GM18861 (cell line): ENCODE results near the gene CLIP4.
"Not testable (repeated sequence)": the region's sequence is repeated elsewhere in the genome, so short reads cannot be mapped to it uniquely, and the experiment has no call there.

Experiments used
- ATAC-seq: cut with Tn5 transposase; IDR thresholded peaks from one replicate; pipeline ENCODE4 v1.9.1; 2021; ENCODE audit not compliant: unreplicated experiment

CLIP4 gene

DNA sequence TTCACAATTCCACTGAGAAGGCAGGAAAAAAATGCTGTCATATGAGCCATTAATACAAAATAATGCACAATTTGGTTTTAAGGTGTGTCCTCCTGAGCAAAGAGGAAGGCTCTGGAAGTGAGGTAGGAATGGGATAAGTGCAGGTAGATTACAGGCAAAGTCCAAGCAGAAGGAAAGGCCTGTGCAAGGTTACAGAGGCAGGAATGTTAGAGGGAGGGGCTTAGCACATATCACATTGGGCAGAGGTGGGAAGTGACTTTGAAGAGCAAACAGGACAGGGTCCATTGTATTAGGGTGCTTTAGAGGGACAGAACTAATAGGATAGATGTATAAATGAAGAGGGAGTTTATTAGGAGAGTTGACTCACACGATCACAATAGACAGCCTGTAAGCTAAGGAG, 14.7 kb upstream of the CLIP4 start:
- ATAC-seq, result no peak

DNA sequence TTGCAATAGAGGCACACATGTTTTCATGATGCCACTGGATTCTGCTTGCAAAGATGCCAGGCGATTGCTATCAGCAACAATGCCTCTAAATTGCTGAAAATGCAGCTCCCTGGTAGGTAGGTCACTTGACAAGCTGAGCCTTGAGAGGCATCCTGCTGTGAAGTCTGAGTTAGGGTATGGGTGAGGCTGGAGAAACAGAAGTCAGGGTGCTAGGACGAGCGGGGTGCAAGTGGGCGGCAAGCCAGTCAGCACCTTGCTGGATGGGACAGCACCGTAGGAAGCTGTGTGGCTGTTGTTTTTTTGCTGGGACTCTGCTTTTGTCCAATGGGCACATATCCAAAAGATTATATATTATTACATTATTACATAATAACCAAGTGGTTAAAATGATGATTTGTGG, 10.5 kb upstream of the CLIP4 start:
- no peak for ATAC-seq

DNA sequence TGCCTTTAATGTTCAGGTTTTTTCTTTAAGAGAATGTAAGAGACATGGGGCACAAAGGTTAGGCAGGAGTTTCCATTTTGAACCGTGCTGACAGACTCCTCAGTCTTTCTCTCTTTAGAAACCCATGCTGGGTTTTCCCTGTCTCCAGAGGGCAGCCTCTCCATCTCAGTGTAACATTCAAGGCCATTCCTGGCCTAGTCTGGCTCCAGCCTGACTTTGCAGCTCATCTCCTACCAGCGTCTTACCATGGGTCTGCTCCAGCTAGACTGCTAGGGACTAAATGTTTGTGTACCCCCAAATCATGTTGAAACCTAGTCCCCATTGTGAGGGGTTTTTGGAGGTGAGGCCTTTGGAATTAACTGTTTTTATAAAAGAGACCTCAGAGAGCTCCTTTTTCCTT, 9.8 kb upstream of the CLIP4 start:
- ATAC-seq, result no peak

DNA sequence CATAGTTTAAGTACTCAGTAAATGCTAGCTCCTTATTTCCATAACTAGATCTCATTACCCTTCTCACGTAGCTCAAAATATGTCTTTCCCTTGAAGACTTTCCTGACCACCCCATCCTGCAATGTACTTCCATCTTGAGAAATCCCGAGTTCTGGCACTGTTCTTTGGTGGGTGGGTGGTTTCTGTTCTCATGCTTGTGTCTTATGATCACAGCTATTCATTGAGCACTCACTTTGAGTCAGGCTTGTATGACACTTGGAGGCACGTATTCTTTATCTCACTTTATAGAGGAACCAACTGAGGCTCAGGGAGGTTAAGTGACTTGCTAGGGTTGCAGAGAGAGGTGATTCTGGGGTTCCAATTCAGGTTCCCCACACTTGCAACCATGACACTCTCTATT, 9.0 kb upstream of the CLIP4 start:
- ATAC-seq, result no peak

DNA sequence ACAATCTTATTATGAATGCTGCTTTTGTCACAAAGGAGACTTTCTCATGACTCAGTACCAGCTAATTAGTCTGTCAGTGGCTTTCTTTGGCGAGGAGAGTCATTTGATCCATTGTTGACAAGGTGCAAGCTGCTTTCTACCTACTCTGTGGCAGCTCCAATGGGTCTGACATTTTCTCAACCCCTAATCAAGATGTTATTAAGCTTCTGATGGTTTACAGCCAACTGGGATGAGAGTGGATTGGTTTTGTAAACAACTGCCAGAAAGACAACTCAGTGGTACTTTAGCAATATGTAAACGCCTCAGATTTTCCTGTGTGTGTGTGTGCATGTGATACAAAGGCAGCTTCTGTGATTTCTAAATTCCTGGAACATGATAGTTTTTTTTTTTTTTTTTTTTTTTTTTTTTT, 8.2 kb upstream of the CLIP4 start:
- no peak for ATAC-seq

DNA sequence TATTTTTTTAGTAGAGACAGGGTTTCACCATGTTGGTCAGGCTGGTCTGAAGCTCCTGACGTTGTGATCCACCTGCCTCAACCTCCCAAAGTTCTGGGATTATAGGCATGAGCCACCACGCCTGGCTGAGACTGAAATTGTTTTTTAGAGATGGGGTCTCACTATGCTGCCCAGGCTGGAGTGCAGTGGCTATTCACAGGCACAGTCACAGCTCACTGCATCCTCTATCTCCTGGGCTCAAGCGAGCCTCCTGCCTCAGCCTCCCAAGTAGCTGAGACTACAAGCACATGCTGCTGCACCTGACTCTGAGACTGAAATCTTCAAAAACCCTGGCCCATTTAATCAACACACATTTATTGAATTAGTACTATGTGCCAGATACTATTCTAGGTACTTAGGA, 7.7 kb upstream of the CLIP4 start:
- ATAC-seq, result not testable (repeated sequence)

DNA sequence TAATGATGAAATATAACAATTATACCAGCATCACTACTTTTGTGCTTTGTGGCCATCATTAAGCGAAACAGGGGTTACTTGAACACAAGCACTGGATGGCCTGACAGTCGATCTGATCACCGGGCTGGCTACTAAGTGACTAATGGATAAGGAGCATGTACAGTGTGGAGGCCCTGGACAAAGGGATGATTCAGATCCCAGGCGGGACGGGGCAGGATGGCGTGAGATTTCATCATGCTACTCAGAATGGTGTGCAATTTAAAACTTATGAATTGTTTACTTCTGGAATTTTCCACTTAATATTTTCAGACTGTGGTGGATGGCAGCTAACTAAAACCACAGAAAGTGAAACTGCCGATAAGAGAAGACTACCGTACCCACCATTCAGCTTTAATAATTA, 7.0 kb upstream of the CLIP4 start:
- no peak for ATAC-seq

DNA sequence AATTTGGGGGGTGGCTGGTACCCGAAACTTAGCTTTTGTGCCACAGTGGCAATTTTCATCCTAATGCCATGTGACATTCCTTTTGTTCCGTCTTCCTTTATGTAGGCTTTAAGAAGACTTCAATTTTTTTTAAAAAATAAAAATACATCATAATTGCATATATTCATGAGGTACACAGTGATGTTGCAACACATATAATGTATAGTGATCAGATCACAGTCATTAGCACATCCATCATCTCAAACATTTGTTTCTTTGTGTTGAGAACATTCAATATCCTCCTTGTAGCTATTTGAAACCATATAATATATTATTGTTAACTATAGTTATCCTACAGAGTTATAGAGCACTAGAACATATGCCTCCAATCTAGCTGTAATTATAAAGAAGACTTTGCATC, 6.0 kb upstream of the CLIP4 start:
- no peak for ATAC-seq

DNA sequence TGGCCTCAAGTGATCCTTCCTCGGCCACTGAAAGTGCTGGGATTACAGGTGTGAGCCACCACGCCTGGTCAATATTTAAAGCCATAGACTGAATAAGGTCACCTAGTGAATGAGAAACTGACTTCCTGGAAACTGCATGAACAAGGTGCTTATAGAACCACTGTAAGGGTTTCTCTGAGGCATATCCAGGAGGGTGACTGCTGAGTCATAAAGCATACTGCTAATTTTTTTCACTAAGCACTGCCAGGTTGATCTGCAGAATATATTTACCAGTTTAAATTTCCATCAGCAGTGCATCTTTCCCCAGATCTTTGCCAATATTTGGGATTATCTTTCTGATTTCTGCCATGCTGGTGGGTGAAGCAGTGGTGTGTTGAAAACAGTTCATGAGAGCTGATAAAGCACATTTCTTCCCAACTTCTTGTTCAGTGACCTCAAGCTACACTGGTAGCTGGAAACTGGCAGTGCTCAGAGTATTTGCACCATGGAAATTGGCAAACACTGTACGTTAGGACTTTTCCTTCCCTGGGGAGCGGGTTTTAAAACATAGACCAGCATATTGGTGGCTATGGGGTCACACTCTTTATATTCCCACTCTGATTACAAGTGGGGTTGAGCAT, 4.2 kb upstream of the CLIP4 start:
- peak; percentile 43 for ATAC-seq

DNA sequence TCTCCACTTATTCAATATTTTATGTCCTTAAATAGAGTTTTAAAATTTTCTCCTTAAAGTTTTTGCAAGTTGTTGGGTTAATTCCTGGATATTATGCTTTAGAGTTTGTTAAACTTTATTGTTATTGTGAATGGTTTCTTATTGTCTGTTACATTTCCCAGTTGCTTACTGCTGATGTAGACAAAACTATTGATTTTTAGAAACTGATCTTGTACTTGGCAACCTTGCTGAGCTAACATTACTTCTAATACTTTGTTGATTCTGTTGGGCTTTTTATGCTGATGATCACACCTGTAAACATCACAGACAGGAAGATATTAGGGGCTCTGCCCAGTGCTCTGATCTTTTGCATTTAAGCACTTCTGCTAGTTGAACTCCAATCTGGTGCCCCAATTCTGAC, 2.8 kb upstream of the CLIP4 start:
- no peak for ATAC-seq

DNA sequence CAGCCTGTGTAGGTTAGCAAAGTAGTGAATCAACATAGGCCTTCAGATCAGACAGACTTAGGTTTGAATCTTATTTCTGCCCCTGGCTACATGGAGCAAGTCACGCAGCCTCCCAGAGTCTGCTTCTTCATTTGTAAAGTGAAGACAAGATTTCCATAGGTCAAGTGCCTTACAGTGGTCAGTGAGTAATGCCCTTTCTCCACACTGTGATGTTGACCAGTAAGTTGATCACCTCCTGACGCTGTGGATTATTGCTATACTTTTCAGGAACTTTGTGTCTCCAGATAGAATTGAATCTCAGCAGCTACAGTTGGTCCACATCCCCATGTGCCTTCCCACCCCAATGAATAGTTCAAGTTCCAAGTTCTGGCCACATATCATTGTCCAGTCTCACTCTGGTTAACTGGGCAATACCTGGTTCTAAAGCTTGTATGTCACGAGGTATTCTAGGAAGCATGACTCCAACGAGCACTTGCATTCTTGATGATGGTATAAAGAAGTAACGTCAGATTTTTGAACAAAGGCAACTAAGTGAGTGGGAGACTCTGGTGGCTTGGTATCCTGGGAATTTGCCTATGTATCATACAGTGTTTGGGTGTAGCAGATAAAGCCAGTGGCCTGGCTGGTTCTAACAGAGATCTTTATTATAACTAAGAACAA, 2.1 kb upstream of the CLIP4 start:
- ATAC-seq, result no peak

DNA sequence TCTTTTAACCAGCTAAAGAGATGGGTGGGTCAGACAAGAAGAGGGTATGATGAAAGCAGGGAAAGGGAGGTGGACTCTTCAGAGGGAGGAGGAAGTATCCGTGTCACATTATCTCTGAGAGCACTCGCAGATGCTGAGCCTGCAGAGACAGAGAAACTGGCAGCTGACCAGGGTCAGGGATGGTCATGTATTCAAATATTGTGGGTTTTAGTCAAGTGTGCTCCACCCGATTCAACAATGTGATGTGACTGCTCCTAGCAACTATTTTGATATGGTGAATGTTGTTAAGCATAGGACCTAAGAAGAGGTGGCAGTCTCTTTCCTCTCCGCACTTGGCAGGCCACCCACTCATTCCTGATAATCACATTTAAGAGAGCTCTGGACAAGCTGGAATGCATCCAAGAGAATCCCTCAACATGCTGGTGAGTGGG, 1.3 kb upstream of the CLIP4 start:
- peak; percentile 36 for ATAC-seq

DNA sequence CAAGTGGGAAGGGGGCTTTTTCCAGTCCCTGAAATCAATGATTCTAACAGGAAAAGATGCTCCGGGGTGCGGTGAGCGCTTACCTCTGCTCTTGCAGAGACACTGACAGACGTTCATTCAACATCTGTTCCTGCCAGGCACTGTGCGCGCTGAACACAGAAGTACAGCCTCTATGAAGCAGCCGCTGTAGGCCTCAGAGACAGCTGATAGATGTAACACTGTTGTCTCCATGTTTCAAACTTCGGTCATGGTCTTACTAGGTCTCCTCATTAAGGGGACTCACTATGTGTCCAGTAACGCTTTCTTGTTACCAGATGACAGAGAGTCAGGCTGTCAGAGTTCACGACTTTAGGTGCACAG, 649 bp upstream of the CLIP4 start:
- ATAC-seq, result no peak

DNA sequence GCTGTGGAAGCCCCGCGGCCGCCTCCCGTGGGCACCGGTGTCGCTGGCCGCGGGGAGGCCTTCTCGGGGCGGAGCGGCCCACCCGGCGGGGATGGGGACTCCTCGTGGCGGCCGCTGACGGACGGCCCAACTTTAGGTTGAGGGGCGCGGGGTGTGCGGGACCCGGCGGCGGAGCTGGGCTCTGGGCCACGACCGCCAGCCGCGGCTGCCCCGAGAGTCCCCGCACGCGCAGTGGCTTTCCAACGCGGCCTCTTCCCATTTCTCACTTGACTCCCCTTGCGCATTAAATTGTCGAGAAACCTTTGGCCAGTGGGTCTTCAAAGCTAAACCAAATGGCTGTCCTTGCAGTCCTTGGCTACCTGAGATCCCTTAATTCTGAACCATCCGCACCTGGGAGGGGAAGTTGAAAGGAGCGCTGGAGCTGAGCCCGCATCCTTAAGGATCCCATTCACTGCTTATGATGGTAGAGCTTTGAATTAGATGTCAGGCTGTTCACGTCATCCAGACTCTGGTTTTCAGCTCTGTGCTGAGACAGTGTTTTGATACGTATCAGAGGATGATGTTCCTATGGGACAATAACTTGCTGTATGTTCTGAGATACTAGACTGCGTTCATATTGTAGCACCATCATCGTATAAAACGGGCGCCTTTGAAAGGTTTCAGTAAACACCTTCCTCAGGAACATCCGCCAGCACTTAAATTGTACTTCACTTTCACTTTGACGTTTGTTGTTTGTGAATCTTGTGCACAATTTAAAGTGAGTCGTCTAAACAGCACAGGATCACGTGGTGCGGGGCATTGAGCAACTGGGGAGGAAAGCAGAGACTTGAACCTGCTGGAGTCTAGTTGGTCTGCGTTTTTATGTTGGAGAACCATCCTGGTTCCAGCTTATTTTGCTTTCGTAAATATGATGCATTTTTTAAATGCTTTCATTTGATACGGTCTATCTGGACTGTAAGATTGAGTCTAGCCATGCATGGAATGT, 874 bp downstream of the CLIP4 start:
- peak; percentile 41 for ATAC-seq

DNA sequence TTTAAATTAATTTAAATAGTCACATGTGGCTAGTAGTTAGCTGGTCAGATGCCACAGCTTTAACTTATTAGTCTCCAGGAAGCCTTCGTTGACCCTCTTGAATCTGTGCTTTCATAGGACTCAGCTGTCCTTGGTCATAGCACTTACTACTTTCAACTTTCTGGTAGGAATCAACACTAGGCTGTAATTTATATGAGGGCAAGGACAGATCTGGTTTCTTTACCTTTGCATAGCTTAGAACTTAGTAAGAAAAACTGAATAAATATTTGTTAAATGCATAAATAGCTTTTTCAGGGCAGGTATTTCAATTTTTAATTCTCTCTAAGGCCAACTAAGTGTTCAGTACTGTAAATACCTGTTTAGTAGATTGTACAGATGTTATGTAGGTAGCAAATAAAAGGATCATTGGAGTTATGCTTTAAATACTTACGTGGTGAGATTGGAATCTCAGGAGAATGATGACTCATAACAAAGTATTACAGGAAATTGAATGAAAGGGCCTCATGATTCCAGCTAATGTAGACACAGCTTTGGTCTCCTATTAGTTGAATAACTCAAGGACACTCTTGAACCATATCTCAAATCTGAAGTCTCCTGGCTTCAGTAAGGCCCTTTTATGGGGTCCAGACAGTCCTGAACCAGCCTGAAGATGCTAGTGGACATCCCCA, 2.6 kb downstream of the CLIP4 start:
- ATAC-seq, result no peak

DNA sequence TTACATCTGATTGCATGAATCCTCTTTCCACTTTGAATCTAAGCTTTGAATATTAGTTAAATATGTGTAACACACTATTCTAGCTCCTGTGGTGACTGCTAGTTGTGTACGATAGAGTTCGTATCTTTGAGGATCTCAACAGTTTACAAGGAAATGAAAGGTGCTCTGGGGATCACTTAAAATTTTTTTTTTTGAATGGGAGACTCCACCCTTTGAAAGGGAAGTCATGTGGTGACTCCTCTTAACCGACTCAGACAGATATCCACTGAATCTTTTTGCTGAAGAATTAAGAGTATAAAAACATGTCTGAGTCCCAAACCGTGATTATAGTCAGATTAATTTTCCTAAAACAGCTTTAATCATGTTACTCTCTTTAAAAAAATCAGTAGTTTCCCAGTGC, 4.0 kb downstream of the CLIP4 start:
- ATAC-seq, result no peak

DNA sequence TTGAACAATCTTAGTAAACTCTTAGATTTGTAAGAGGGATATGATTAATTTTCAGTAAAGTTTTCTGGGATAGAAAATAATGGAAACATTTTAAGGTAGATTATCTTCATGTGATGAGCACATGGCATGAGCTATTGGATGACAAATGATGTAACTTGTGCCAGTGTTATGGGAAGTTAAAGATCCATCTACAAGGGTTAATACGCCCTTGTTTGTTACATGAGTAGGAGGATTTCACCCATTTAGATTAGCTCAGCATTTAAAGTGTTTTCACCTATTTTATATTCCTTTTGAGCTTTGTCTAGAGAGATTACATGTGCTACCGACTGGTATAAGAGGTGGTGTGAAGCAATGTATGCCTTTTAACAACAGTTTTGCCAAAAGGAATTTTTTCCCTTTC, 5.6 kb downstream of the CLIP4 start:
- no peak for ATAC-seq

DNA sequence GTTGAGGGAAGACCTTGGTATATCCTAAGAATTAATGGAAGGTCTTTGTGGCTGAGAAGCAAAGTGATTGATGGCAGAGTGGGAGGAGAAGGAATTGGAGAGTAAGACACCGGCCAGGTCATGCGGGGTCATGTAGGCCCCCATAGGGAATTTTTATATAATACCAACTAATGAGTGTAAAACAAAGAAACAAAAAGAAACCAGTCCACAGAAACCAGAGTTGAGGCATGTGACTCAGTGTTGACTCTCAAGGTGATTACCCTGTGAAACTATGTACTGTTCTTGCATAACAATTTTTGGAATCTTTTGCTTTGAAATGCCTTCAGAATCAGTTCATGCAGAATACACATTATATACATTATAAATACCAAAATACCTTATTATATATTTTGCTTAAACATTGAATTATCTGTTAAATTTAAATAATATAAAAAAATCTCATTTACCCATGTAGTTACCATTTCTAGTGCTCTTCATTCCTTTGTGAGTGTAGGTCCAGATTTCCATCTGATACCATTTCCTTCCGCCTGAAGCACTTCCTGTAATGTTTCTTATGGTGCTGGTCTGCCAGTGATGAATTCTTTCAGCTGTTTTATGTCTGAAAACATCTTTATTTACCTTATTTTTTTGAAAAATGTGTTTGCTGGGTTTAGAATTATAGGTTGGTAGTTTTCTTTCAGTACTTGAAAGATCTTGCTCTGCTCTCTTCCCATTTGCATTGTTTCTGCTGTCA, 8.6 kb downstream of the CLIP4 start:
- ATAC-seq, result no peak

DNA sequence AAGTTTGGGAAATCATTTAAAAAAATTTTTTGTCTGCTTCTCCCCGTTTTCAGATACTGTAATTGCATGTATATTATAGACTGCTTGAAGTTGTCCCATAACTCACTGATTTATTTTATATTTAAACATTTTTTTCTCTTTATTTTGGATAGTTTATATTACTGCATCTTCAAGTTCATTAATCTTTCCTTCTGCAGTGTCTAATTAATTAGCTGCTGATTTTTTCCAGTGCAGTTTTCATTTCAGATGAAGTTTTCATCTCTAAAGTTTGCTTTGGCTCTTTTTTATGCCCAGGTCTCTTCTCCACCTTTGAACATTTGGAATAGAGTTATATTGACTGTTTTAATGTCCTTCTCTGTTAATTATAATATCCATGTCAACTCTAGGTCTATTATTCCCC, 9.3 kb downstream of the CLIP4 start:
- no peak for ATAC-seq

DNA sequence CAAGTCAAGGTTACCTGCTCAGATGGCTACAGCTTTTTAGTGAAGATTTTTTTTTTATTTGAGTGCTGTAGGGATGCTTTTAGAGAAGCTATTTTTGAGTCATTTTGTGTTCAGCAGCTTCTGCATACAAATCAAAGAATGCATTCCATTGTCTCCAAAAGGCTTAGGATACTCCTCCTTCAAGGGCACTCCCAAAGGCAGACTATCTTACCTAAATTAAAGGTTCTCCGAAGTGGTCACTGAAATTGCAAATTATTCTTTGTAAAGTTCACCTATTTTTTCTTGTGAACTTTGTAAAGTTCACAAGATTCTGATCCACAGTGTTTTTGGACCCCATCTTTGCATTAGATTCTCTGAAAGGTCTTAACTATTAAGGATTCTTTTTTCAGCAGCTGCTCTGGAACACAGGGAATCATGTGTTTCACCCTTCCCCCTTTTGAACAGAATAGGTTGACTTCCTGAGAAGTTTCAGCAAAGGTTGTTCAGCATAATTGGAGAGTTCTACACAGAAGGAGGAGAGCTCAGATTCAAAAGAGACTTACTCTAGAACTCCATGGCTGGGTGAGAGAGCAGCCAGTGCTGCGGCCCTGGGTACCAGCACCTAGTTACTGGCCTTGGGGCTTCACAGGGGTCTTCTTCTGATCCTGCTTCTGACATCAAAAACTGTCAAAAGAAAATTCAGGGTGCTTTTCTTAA, 14.5 kb downstream of the CLIP4 start:
- ATAC-seq, result no peak
